ENCODE measurements around the gene TBRG4. TPM values are rescaled to one million over a fixed set of nuclear protein-coding genes. Genes with fewer than 3 reads are reported as not detected.

Gene TBRG4
- total RNA-seq, 1 experiment from 2014 or later = 127 TPM

GRCh38 chr7:45102785-45103712 is 8.4 kb downstream of the TBRG4 start:
- H3K36me3 Mint-ChIP-seq (ENCODE audit: insufficient read depth in 1 of 3, low read depth in 3 of 3) = peaks cover 34 to 90% (median 81%) of the 10 kb centered on the region in 3 experiments; a peak in 6 of 7 replicates

More at GRCh38 chr7:45102785-45103712, 8.4 kb downstream of the TBRG4 start:
- Histone ChIP-seq H3K79me1 (ENCODE audit: insufficient read depth, low read depth, low read length, poor library complexity, severe bottlenecking) (peaks cover 5% of the 10 kb centered on the region), H4K8ac (replicated peaks; ENCODE audit: insufficient read length, low read depth, low read length) (no peak overlapping the region), H2BK12ac (ENCODE audit: insufficient read length, low read depth, low read length) (no peak overlapping the region), H4K20me1 (ENCODE audit: control insufficient read depth, insufficient read depth, insufficient read length) (no peaks in the 10 kb centered on the region), H3K23me2 (ENCODE audit: insufficient read length, low read depth, low read length, poor library complexity, severe bottlenecking) (no peaks in the 10 kb centered on the region), H3K79me2 (ENCODE audit: insufficient read depth, low read length) (no peaks in the 10 kb centered on the region), H3K56ac (ENCODE audit: insufficient read length, low read depth, low read length) (no peak overlapping the region), H3K9ac (ENCODE audit: extremely low read depth, insufficient read length, low read length) (no peak overlapping the region), H2BK15ac (ENCODE audit: low read depth, low read length) (no peak overlapping the region), H2BK20ac (ENCODE audit: low read depth, low read length, poor library complexity, severe bottlenecking) (no peak overlapping the region), H3K4me1 (ENCODE audit: insufficient read depth, low read length) (no peaks in the 10 kb centered on the region), H4K91ac (ENCODE audit: insufficient read length, low read depth, low read length) (no peak overlapping the region), H3K18ac (ENCODE audit: insufficient read length, low read depth, low read length) (no peak overlapping the region), H3K27me3 (ENCODE audit: insufficient read depth, low read length) (no peaks in the 10 kb centered on the region), H3K9me3 (ENCODE audit: control insufficient read depth, low read depth, low read length) (no peaks in the 10 kb centered on the region), H3T11ph (ENCODE audit: low read length) (no peak overlapping the region), H3K14ac (ENCODE audit: insufficient read depth, low read length) (no peak overlapping the region), H3K4me2 (ENCODE audit: insufficient read depth, insufficient read length, low read length) (no peak overlapping the region), H3K27ac (ENCODE audit: insufficient read length, low read depth, low read length) (no peak overlapping the region), H2BK5ac (ENCODE audit: insufficient read length, low read length) (no peak overlapping the region), H4K5ac (ENCODE audit: insufficient read length, low read depth, low read length) (no peak overlapping the region), H3K4ac (ENCODE audit: low read depth, low read length) (no peak overlapping the region), H2BK120ac (ENCODE audit: low read depth, low read length, poor library complexity, severe bottlenecking) (no peak overlapping the region), H2AFZ (ENCODE audit: low read length) (no peak overlapping the region), H2AK5ac (ENCODE audit: insufficient read length, low read length) (no peak overlapping the region), H3K23ac (ENCODE audit: insufficient read length, low read depth, low read length) (no peak overlapping the region)
- no peaks in the 10 kb centered on the region for H3K27me3 Mint-ChIP-seq (ENCODE audit: low read depth)
- DNase-seq = no peak
- no peak overlapping the region for H3K4me3 Mint-ChIP-seq
- WGBS (ENCODE audit: extremely low coverage, insufficient read length, low lambda C conversion rate) = no CpG with 5 or more reads among the region's 14 CpGs
- no peak overlapping the region; a peak in 1 of 7 replicates for H3K27ac Mint-ChIP-seq
- no peak for TF ChIP-seq CTCF (conservative IDR thresholded peaks at IDR 0.05)
- no peaks in the 10 kb centered on the region for H3K4me1 Mint-ChIP-seq
- H3K9me3 Mint-ChIP-seq = no peaks in the 10 kb centered on the region

Measured in H9 (cell line).